Neural cell (in vitro differentiated cells): ENCODE measurements around the gene PHACTR2. TPM values are rescaled to one million over a fixed set of nuclear protein-coding genes. Genes with fewer than 3 reads are reported as not detected.

Source experiments
- H2AFZ ChIP-seq: fragments of 200-600, 300-800 bp; sonication (generic), shearing (Covaris generic); 2 replicates; pipeline ENCODE4 v1.6.0; 2014; ENCODE audit warnings: low read depth, mild to moderate bottlenecking, antibody characterized with exemption, low read length, moderate library complexity
- H3F3A ChIP-seq: fragments of 200-600 bp; shearing (Covaris generic); 2 replicates; pipeline ENCODE4 v1.6.1; 2016; ENCODE audit warnings: mild to moderate bottlenecking, moderate library complexity, mixed read lengths, antibody characterized with exemption, low read length; ENCODE audit not compliant: insufficient read depth, poor library complexity, severe bottlenecking
- H3K27ac ChIP-seq: fragments of 200-600, 300-800 bp; sonication (generic), shearing (Covaris generic); 2 replicates; pipeline ENCODE4 v1.5.1; 2014; ENCODE audit warnings: mild to moderate bottlenecking, low read length, moderate library complexity
- H3K27me3 ChIP-seq: fragments of 300-800, 200-600 bp; sonication (generic), shearing (Covaris generic); 2 replicates; pipeline ENCODE4 v1.6.0; 2014; ENCODE audit warnings: mild to moderate bottlenecking, low read depth, low read length, moderate library complexity; ENCODE audit not compliant: insufficient read depth
- H3K36me3 ChIP-seq: fragments of 300-800, 200-600 bp; sonication (generic), shearing (Covaris generic); 2 replicates; pipeline ENCODE4 v1.5.1; 2014; ENCODE audit warnings: mild to moderate bottlenecking, antibody characterized with exemption, low read length, moderate library complexity; ENCODE audit not compliant: insufficient read depth
- H3K4me2 ChIP-seq: fragments of 300-800, 200-600 bp; sonication (generic), shearing (Covaris generic); 2 replicates; pipeline ENCODE4 v1.6.0; 2014; ENCODE audit warnings: mild to moderate bottlenecking, low read length
- H3K4me3 ChIP-seq: fragments of 300-800, 200-600 bp; sonication (generic), shearing (Covaris generic); 2 replicates; pipeline ENCODE4 v1.5.1; 2014; ENCODE audit warnings: mild to moderate bottlenecking, low read length, moderate library complexity
- H3K79me2 ChIP-seq: fragments of 200-600 bp; shearing (Covaris generic); replicated peaks from 2 replicates; pipeline ENCODE4 v1.6.0; 2014; ENCODE audit warnings: mild to moderate bottlenecking, low read length, moderate library complexity; ENCODE audit not compliant: insufficient read depth
- H3K9ac ChIP-seq: fragments of 300-800, 200-600 bp; sonication (generic), shearing (Covaris generic); 2 replicates; pipeline ENCODE4 v1.6.1; 2016; ENCODE audit warnings: mild to moderate bottlenecking, low read length, mixed read lengths
- H3K9me2 ChIP-seq: fragments of 200-600 bp; shearing (Covaris generic); 2 replicates; pipeline ENCODE4 v1.6.1; 2016; ENCODE audit warnings: mild to moderate bottlenecking, low read length, mixed read lengths; ENCODE audit not compliant: insufficient read depth
- H3K9me3 ChIP-seq: fragments of 200-600, 300-800 bp; sonication (generic), shearing (Covaris generic); 2 replicates; pipeline ENCODE4 v1.6.1; 2016; ENCODE audit warnings: mild to moderate bottlenecking, mixed run types, low read length, moderate library complexity, mixed read lengths
- H4K20me1 ChIP-seq: fragments of 200-600 bp; shearing (Covaris generic); 2 replicates; pipeline ENCODE4 v1.6.1; 2016; ENCODE audit warnings: mild to moderate bottlenecking, mixed run types; ENCODE audit not compliant: insufficient read depth
- CTCF ChIP-seq: fragments of 450-650 bp; IDR thresholded peaks from 2 replicates; pipeline ENCODE4 v1.5.1; 2014; ENCODE audit warnings: antibody characterized with exemption, mild to moderate bottlenecking, moderate library complexity; ENCODE audit not compliant: poor library complexity, severe bottlenecking
- EP300 ChIP-seq: fragments of 450-650 bp; conservative IDR thresholded peaks from 2 replicates; pipeline ENCODE4 v1.6.1; 2014; ENCODE audit warnings: antibody characterized with exemption, mild to moderate bottlenecking, moderate library complexity; ENCODE audit not compliant: poor library complexity, severe bottlenecking
- EZH2 ChIP-seq: fragments of 200-600, 300-800 bp; shearing (Covaris generic), sonication (generic); IDR thresholded peaks from 2 replicates; pipeline ENCODE4 v1.6.1; 2014; ENCODE audit warnings: antibody characterized with exemption, low read length, borderline replicate concordance, mild to moderate bottlenecking; ENCODE audit not compliant: insufficient read depth, poor library complexity, severe bottlenecking
- MXI1 ChIP-seq: fragments of 450-650 bp; conservative IDR thresholded peaks from 2 replicates; pipeline ENCODE4 v1.6.1; 2014; ENCODE audit warnings: antibody characterized with exemption, mild to moderate bottlenecking; ENCODE audit not compliant: poor library complexity, severe bottlenecking
- POLR2AphosphoS5 ChIP-seq: IDR thresholded peaks from 2 replicates; pipeline ENCODE4 v1.6.1; 2012
- RAD21 ChIP-seq: fragments of 450-650 bp; conservative IDR thresholded peaks from 2 replicates; pipeline ENCODE4 v1.6.1; 2014; ENCODE audit warnings: antibody characterized with exemption, mild to moderate bottlenecking, moderate library complexity
- REST ChIP-seq: IDR thresholded peaks from 2 replicates; pipeline ENCODE4 v1.6.1; 2012; ENCODE audit warnings: borderline replicate concordance
- SMC3 ChIP-seq: fragments of 450-650 bp; conservative IDR thresholded peaks from 2 replicates; pipeline ENCODE4 v1.6.1; 2014; ENCODE audit warnings: antibody characterized with exemption, mild to moderate bottlenecking, moderate library complexity; ENCODE audit not compliant: poor library complexity
- TAF1 ChIP-seq: IDR thresholded peaks from 2 replicates; pipeline ENCODE4 v1.6.1; 2012; ENCODE audit warnings: low read depth
- polyA plus RNA-seq: library from polyadenylated mRNA; depleted of rRNA; stranded (reverse); fragments of >200 nt; gene quantifications from 2 replicates; pipeline ENCODE4 v1.2.3, GENCODE V29; 2014

The PHACTR2 gene
- polyA plus RNA-seq, 1 donor from 2014 or later: 2.8 TPM

- H3K9me2 ChIP-seq: no peaks in the 10 kb centered on the region
- no peak overlapping the region for H3K27ac ChIP-seq
- H3K4me3 ChIP-seq: no peak overlapping the region
- H2AFZ ChIP-seq: no peak overlapping the region
- H3K79me2 ChIP-seq: no peaks in the 10 kb centered on the region
- TF ChIP-seq SMC3 (no peak), TAF1 (no peak), CTCF (no peak), REST (no peak), POLR2AphosphoS5 (no peak)
- no peaks in the 10 kb centered on the region for H3K9me3 ChIP-seq
- no peaks in the 10 kb centered on the region for H3K27me3 ChIP-seq
- H3F3A ChIP-seq: no peaks in the 10 kb centered on the region
- H4K20me1 ChIP-seq: no peaks in the 10 kb centered on the region
- no peak overlapping the region for H3K9ac ChIP-seq
- H3K36me3 ChIP-seq: no peaks in the 10 kb centered on the region
- no peak overlapping the region for H3K4me2 ChIP-seq
Measured at GRCh38 chr6:143762126-143762525, 84.4 kb downstream of the PHACTR2 start.

- Histone ChIP-seq H3K9ac (no peak overlapping the region), H2AFZ (no peak overlapping the region), H3K27me3 (no peaks in the 10 kb centered on the region), H4K20me1 (no peaks in the 10 kb centered on the region), H3F3A (no peaks in the 10 kb centered on the region), H3K79me2 (no peaks in the 10 kb centered on the region), H3K9me3 (no peaks in the 10 kb centered on the region), H3K36me3 (no peaks in the 10 kb centered on the region), H3K4me2 (no peak overlapping the region), H3K27ac (no peak overlapping the region), H3K9me2 (no peaks in the 10 kb centered on the region), H3K4me3 (no peak overlapping the region)
- TF ChIP-seq SMC3 (no peak), CTCF (no peak), POLR2AphosphoS5 (no peak), TAF1 (no peak), MXI1 (no peak), EP300 (no peak), EZH2 (no peak), RAD21 (no peak), REST (no peak)
Measured at GRCh38 chr6:143765422-143766184, 87.8 kb downstream of the PHACTR2 start.
